ENCODE results near the gene KCNQ1OT1.

The KCNQ1OT1 gene

GRCh38 chr11:2719831-2720590, 20.2 kb upstream of the KCNQ1OT1 start:
- no peak for DNase-seq (ENCODE audit: low read depth)

DNA sequence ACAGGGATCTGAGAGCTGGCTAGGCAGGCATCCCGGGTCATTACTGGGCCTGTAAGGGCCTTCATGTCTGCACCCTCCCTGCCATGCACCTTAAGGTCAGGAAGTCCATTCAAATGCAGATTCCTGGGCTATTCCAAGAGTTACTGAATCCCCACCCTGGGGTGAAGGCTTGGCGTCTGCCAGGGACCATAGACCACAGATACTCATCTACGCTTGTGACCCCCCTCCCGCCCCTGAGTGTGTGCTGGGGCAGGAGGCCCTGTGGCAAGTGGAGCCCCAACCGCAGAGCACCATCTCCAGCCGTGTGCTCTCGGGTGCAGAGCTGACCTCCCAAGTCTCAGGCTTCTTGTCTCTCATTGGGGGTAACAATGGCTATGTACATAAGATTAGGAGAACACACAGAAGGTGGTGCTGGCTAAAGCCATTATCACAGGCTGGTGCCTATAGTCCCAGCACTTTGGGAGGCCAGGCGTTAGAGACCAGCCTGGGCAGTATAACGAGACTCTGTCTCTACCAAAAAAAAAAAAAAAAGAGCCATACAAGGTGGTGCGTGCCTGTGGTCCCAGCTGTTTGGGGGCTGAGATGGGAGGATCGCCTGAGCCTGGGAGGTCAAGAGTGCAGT, 19.1 kb upstream of the KCNQ1OT1 start:
- no peak for DNase-seq (ENCODE audit: low read depth)

DNA sequence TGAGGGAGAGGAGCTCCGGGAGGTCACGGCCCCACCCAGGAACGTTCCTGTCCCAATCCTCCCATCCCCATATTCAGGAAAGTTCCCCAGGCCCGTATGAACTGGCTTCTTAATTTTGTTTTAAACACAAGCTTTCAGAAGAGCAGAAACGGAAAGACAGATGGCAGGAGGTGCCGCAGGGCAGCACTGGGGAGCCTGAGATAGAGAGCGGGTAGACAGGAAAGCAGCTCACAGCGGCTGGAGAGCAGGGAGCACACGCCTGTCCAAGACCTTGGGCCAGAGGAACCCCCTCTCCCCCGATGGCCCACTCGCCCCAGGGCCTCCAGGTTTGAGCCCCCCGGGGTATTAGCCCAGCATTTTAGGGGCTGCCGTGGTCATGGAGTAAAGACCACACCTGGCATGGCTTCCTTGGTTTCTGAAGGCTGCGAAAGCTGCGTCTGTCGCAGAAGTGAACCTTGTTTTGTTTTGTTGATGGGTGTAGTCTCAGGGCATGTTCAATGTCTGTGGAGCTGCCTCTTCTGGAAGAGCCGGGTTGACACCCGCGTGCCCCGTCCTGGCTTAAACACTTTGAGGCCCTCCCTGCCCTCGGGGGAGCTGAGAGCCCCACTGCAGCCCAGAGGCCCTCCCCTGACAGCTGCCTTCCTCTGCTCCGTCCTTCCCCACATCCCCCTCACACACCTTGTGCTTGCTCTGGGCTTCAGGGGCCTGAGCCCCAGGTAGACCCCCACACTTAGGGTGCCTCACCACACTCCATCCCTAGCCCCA, 17.9 kb upstream of the KCNQ1OT1 start:
- DNase-seq (ENCODE audit: low read depth): no peak

DNA sequence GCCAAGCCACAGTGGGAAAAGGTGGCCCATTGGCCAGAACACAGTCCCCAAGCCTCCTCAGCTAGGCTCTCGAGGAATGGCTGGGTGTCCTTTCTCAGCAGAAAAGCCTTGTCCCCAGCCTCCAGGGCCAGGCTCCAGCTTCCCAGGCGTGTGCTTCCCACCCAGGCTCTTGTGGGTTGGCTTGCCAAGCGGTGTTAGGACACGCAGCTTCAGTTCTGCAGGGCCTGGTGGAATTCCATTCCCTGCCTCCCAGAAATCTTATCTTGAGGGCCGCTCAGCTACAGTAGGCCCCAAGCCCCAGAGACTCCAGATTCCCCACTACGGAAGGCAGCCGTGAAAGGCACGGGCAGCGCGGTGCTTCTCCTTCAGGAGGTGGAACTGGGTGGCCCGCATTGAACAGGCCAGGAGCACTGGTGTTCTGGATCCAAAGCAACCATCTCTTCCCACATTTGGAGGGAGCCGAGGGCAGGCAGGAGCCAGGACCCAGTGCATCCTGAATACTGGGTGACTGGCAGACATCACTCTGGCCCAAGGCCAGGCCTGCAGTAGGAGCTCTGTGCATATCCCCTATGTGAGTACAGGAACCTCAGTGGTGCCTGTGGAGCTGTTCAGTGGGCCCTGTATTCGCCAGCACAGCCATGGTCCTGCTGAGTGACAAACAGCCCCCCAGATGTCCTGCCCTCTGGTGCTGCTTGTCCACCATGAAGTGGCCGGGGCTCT, 16.7 kb upstream of the KCNQ1OT1 start:
- no peak for DNase-seq (ENCODE audit: low read depth)

GRCh38 chr11:2715716-2716350, 16.0 kb upstream of the KCNQ1OT1 start:
- DNase-seq (ENCODE audit: low read depth): no peak

DNA sequence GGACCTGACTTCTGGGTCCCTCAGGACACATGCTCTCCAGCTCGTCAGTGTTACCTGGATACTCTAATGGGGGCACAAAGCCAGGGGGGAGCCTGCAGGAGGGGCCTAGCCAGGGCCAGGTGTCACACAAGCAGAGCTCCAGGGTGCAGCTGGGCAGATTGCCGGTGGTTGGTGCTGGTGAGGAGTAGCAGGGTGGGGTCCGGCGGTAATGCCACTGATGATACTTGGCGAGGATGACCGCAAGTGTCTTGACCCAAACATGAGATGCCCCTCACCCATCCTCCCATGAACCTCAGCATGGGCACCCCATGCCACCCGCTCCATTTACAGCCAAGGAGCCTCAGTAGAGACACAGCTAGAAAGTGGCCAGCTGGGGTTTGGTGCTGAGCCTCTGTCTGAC, 15.1 kb upstream of the KCNQ1OT1 start:
- DNase-seq (ENCODE audit: low read depth): no peak

- no peak for DNase-seq (ENCODE audit: low read depth)
Observed at GRCh38 chr11:2714463-2714800, 14.6 kb upstream of the KCNQ1OT1 start.

- DNase-seq (ENCODE audit: low read depth): no peak
Observed at GRCh38 chr11:2713661-2714462, 14.1 kb upstream of the KCNQ1OT1 start.

- DNase-seq (ENCODE audit: low read depth): no peak
Observed at GRCh38 chr11:2713094-2713493, 13.3 kb upstream of the KCNQ1OT1 start.

- no peak for DNase-seq (ENCODE audit: low read depth)
Observed at GRCh38 chr11:2711161-2711560, 11.4 kb upstream of the KCNQ1OT1 start.

DNA sequence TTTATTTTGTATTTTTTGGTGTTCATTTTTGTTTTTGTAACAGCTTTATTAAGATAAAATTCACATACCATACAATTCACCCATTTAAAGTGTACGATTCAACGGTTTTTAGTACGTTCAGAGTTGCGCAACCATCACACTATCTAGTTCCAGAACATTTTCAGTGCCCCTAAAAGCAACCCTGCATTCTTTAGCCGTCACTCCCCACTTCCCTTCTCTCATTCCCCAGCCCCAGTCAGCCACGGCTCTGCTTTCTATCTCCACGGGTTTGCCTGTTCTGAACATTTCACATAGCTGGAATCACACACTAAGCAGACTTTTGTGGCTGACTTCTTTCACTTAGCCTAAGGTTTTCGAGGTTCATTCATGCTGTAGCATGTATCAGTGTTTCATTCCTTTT, 9.6 kb upstream of the KCNQ1OT1 start:
- no peak for DNase-seq (ENCODE audit: low read depth)

DNA sequence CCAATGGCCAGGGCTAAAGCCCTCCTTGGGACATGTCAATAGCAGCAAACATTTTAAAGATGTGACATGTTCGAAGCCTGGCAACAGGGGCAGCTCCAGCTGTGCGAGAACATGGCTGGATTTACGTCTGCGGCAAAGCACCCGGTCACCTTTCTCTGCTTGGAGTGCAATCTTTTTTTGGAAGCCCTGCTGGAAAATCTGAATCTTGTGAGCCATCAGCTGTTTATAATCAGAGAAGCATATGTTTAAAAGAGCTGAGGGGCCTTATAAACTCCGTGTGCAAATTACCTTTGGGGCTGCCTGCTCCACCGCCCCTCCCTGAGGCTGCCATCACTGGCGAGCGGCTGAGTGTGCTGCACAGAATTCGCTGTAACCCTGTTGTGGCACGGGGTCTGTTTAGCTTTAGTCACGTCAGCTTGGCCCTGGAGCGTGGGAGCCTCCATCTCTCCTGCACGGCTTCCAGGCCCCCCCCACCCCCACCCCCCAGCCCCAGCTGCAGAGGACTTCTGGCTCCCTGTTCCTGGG, 9.0 kb upstream of the KCNQ1OT1 start:
- no peak for DNase-seq (ENCODE audit: low read depth)

DNA sequence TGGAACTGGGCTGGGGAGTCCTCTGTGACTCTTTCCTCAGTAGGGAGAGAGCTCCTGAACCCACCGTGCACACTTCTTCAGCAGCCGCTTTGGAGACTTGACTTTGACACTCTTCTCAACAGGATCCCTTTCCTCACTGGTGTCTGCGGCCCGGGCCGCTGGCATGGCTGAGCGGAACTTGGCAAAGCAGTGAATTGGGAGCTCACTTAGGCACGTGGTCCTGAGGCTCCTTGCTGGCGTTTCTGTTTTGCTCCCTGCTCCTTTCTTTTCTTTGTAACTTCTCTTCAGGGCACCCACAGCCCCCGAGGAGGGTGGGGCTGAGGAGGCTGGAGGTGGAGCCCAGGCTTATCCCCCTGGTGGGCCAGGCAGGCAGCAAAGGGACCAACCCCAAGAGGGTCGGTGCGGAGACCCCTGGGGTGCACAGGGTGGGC, 8.4 kb upstream of the KCNQ1OT1 start:
- no peak for DNase-seq (ENCODE audit: low read depth)

DNA sequence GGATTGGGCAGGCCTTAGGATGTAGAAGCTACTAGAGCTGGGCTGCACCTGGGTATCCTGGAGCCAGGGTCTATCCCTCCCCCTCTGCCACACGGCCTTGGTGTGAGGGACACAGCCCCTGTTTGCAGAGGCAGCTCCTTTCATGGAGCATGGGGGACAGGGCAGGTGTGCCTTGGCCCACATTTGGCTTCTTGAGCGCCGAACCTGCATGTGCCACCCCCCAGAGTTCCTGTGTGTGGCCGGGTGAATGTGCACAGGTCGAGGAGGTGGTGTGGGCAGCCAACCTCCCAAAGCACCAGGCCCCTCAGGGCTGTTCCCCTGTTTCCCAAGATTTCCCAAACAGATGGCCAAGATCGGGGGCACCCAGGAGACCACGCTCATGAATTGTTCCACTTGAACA, 7.9 kb upstream of the KCNQ1OT1 start:
- DNase-seq (ENCODE audit: low read depth): no peak

GRCh38 chr11:2706321-2706720, 6.5 kb upstream of the KCNQ1OT1 start:
- DNase-seq (ENCODE audit: low read depth): no peak

DNA sequence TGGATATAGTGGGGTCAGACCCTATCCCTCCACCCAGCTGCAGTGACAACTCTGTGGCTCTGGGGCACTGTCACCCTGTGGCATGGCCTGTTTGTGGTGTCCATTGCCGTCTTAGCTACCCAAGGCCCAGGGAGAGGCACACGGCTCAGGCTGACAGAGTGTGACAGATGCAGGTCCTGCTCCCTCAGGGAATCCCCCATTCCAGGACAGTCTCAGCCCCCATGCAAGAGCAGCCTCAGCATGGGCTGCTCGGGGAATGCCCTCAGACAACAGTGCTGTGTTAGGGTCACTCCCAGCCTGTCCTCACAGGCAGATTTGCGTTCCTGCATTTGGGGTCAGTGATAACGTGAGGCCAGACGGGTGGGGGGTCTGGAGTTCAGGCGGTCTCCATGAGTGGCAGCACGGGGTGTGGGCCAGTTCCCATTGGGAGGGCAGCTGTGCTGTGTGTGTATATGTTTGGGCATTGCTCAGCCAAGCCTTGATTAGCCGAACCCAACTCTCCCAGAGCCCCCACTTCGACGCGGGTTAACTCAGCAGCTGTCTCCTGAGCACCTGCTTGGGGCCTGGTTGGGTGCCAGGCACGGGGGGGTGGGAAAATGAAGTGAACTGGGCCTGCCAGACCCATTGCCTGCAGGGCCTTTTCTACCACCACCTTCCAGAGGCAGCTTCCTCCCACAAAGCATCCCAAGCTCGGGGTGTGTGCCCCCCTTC, 5.3 kb upstream of the KCNQ1OT1 start:
- DNase-seq (ENCODE audit: low read depth): no peak

GRCh38 chr11:2704356-2704755, 4.6 kb upstream of the KCNQ1OT1 start:
- no peak for DNase-seq (ENCODE audit: low read depth)

DNA sequence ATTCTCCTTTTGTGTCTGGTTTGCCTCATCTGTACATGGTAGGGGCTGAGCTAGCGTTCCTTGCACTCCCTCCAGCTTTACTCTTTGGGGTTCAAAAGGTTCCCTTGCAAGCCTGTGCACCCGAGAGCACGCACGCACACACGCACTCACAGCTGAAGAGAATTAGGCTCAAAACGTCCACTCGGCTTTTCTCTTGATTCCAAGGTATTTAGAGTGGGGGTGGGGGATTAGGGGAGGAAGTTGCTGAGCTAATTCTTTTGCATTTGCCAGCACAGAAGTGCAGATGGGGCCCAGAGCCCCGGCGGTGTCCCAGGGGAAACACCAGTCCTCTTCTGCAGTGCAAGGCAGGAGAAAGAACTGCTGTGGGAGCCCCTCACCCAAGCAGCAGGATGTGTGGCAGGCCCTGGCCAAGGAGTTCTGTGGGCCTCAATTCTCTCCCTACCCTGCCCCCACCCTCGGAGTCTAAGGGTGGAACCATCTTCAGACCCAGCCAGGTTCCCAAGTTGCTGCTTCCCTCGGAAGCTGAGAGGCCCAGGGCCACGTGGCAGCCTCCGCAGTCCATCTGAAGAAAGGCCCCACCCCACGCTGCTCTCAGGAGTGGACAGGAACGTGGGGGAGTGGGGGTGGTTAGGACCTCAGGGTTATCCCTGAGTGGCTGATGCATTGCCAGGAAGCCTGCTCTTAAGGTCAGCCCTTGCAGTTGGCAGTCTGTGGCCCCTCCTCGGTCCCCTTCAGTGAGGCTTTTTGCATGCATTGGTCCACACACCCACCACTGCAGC, 3.8 kb upstream of the KCNQ1OT1 start:
- DNase-seq (ENCODE audit: low read depth): no peak

DNA sequence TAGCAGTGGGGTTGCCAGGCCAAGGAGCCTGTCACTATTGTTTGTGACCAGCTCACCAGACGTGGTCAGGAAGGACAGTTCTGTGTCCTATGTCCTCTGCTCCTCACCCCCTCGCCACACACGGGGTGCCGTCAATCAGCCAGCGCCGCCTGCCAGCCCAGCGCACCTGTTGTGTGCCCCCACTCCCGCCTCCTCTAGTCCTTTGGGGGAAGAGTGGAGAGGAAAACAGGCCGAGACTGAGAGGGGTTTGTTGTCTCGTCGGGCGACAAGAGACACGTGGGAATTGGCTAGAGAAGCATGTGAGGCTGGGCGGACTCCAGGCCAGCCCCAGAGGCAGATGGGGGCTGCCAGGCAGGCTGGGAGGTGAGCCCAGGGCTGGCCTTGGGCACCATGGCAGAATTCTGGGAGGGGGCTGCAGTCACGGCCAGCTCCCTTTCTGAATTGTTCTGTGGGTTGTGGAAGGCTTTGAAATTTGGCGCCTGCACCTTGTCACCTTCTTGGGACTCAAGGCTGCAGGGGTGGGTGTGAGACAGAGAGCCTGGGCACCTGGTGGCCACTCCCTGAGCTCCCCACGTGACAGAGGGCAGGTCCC, 3.1 kb upstream of the KCNQ1OT1 start:
- no peak for DNase-seq (ENCODE audit: low read depth)
